ENCODE measurements around the gene NFKBIA.

GRCh38 chr14:35438910-35439713, 34.6 kb upstream of the NFKBIA start:
- TF ChIP-seq CTCF (IDR thresholded peaks at IDR 0.05 in 8 of 11, conservative IDR thresholded peaks at IDR 0.05 in 3 of 11) (peak in 6 of 11 experiments; percentile 14 to 43 (median 34)), POLR2A (IDR thresholded peaks at IDR 0.05) (no peak)

Data from spleen (tissue), 7 donors.